Neural cell (in vitro differentiated cells): ENCODE results near the gene TMUB1.

Source experiments
- EP300 ChIP-seq: fragments of 450-650 bp; conservative IDR thresholded peaks from 2 replicates; pipeline ENCODE4 v1.6.1; 2014; ENCODE audit warnings: antibody characterized with exemption, mild to moderate bottlenecking, moderate library complexity; ENCODE audit not compliant: poor library complexity, severe bottlenecking
- EZH2 ChIP-seq: fragments of 200-600, 300-800 bp; shearing (Covaris generic), sonication (generic); IDR thresholded peaks from 2 replicates; pipeline ENCODE4 v1.6.1; 2014; ENCODE audit warnings: antibody characterized with exemption, low read length, borderline replicate concordance, mild to moderate bottlenecking; ENCODE audit not compliant: insufficient read depth, poor library complexity, severe bottlenecking
- MXI1 ChIP-seq: fragments of 450-650 bp; conservative IDR thresholded peaks from 2 replicates; pipeline ENCODE4 v1.6.1; 2014; ENCODE audit warnings: antibody characterized with exemption, mild to moderate bottlenecking; ENCODE audit not compliant: poor library complexity, severe bottlenecking
- POLR2AphosphoS5 ChIP-seq: IDR thresholded peaks from 2 replicates; pipeline ENCODE4 v1.6.1; 2012
- RAD21 ChIP-seq: fragments of 450-650 bp; conservative IDR thresholded peaks from 2 replicates; pipeline ENCODE4 v1.6.1; 2014; ENCODE audit warnings: antibody characterized with exemption, mild to moderate bottlenecking, moderate library complexity
- TF ChIP-seq, protein P1 (sequence below): fragments of 450-650 bp; IDR thresholded peaks from 2 replicates; pipeline ENCODE4 v1.5.1; 2014; ENCODE audit warnings: antibody characterized with exemption, mild to moderate bottlenecking, moderate library complexity; ENCODE audit not compliant: poor library complexity, severe bottlenecking

DNA sequence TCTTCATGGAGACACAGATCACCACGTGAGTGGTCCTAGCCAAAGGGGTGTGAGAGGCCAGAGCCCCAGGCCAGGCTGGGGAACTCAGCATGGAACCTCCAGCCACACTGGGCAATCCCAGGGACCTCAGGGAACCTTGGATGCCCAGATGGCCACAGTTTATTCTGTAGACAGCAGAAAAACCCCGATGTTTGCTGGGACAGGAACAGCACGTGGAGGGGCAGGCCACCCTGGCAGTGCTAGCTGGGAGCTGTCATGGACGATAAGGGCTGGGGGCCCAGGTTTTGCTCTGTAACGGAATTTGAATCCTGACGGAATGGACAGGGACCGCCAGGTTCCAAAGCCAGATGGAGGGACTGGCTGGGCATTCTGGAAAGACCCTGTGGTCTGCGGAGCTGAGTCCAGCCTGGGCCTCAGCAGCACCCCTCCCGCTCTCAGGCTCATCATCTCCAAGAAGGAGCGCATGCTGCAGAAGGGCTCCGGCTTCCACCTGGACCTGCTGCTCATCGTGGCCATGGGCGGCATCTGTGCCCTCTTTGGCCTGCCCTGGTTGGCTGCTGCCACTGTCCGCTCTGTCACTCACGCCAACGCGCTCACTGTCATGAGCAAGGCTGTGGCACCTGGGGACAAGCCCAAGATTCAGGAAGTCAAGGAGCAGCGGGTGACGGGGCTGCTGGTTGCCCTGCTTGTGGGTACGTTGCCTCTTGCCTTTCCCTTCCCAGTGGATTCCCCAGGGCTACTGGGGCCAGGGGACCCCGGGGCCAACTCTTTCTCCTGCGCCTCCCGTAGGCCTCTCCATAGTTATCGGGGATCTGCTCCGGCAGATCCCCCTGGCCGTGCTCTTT is 8.3 kb downstream of the TMUB1 start:
- TF ChIP-seq, protein P1, sequence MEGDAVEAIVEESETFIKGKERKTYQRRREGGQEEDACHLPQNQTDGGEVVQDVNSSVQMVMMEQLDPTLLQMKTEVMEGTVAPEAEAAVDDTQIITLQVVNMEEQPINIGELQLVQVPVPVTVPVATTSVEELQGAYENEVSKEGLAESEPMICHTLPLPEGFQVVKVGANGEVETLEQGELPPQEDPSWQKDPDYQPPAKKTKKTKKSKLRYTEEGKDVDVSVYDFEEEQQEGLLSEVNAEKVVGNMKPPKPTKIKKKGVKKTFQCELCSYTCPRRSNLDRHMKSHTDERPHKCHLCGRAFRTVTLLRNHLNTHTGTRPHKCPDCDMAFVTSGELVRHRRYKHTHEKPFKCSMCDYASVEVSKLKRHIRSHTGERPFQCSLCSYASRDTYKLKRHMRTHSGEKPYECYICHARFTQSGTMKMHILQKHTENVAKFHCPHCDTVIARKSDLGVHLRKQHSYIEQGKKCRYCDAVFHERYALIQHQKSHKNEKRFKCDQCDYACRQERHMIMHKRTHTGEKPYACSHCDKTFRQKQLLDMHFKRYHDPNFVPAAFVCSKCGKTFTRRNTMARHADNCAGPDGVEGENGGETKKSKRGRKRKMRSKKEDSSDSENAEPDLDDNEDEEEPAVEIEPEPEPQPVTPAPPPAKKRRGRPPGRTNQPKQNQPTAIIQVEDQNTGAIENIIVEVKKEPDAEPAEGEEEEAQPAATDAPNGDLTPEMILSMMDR, result no peak
- TF ChIP-seq EZH2 (no peak), MXI1 (no peak), POLR2AphosphoS5 (no peak), RAD21 (no peak), EP300 (no peak)
